Prostate gland (tissue), 2 donors: ENCODE data around the gene TBCE. TPM values are rescaled to one million over a fixed set of nuclear protein-coding genes. Genes with fewer than 3 reads are reported as not detected.
A peak's percentile ranks its signal among the peaks of the same experiment; 100 is the strongest.
"Not testable (repeated sequence)": the region's sequence is repeated elsewhere in the genome, so short reads cannot be mapped to it uniquely, and the experiment has no call there.

ENCODE experiments used
- DNase-seq: peaks from one replicate; pipeline ENCODE4 v3.0.0-alpha.2; 2019; ENCODE audit warnings: low spot score
- H3K27ac ChIP-seq, 2 donors: fragments of 200-600 bp; sonication (generic); 2 replicates each; pipeline ENCODE4 v1.5.1; 2017 to 2019
- H3K27me3 ChIP-seq: fragments of 200-600 bp; sonication (generic); replicated peaks from 2 replicates; pipeline ENCODE4 v1.5.1; 2019; ENCODE audit not compliant: insufficient read depth
- H3K36me3 ChIP-seq, 2 donors: fragments of 200-600 bp; sonication (generic); 1 replicate in 1 of 2; 2 replicates in 1 of 2; pipeline versions ENCODE4 v1.5.1 to v1.8.1; 2017 to 2019
- H3K4me1 ChIP-seq: fragments of 200-600 bp; sonication (generic); replicated peaks from 2 replicates; pipeline ENCODE4 v1.5.1; 2019
- H3K4me3 ChIP-seq, 2 donors: fragments of 200-600 bp; sonication (generic); 2 replicates each; pipeline ENCODE4 v1.5.1; 2017 to 2019
- H3K9me3 ChIP-seq: fragments of 200-600 bp; sonication (generic); 2 replicates; pipeline ENCODE4 v1.5.1; 2017
- POLR2A ChIP-seq: fragments of 450-650 bp; IDR thresholded peaks from one replicate; pipeline ENCODE4 v1.6.1; 2016; ENCODE audit warnings: antibody characterized with exemption, mild to moderate bottlenecking
- POLR2AphosphoS5 ChIP-seq: sonication (generic); formaldehyde crosslinking; IDR thresholded peaks from one replicate; pipeline ENCODE4 v1.6.1; 2017; ENCODE audit warnings: antibody characterized with exemption
- WGBS: methylation state at CpG from one replicate; pipeline ENCODE4 v1.1.5; 2018; 5-methylcytosine and 5-hydroxymethylcytosine counted together
- intact Hi-C: fragments of 100-400 bp; cut with DNase I; formaldehyde crosslinking; loops from one replicate; pipeline ENCODE4 v1.14.2; 2022
- total RNA-seq, 2 donors: library from RNA; depleted of rRNA; stranded (reverse); fragments of >200 nt; gene quantifications; one replicate each; pipeline ENCODE4 v1.1.0, GENCODE V29; 2016
- TF ChIP-seq, protein P1 (sequence below), 4 experiments: fragments of 200-600 bp in 2 of 4; fragments of 450-650 bp in 2 of 4; sonication (generic) in 2 of 4; IDR thresholded peaks; 1 replicate in 3 of 4; 2 replicates in 1 of 4; pipeline ENCODE4 v1.5.1; 2016 to 2019; ENCODE audit warnings: antibody characterized with exemption in 4 of 4, mild to moderate bottlenecking in 2 of 4, moderate library complexity in 2 of 4

The TBCE gene
- total RNA-seq, 2 donors from 2014 or later: 24.2 to 25.0 TPM

DNA sequence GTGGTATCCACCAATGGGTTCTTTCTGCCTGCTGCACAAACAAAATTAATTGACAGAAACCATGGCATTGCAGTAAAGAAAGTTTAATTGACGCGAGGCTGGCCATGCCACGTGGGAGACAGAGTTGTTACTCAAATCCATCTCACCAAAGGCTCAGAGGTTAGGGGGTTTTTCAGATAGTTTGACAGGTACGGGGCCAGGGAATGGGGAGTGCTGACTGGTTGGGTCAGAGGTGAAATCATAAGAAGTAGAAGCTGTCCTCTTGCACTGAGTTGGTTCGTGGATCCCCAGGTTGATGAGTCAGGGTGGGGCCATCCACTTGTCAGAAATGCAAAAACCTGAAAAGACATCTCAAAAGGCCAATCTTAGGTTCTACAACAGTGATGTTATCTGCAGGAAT, 941 bp upstream of the TBCE start:
- no peak for DNase-seq
- H3K4me1 ChIP-seq: no peaks in the 10 kb centered on the region
- no peak overlapping the region for H3K4me3 ChIP-seq
- no peak for TF ChIP-seq POLR2A
- TF ChIP-seq POLR2AphosphoS5: no peak
- TF ChIP-seq, protein P1, sequence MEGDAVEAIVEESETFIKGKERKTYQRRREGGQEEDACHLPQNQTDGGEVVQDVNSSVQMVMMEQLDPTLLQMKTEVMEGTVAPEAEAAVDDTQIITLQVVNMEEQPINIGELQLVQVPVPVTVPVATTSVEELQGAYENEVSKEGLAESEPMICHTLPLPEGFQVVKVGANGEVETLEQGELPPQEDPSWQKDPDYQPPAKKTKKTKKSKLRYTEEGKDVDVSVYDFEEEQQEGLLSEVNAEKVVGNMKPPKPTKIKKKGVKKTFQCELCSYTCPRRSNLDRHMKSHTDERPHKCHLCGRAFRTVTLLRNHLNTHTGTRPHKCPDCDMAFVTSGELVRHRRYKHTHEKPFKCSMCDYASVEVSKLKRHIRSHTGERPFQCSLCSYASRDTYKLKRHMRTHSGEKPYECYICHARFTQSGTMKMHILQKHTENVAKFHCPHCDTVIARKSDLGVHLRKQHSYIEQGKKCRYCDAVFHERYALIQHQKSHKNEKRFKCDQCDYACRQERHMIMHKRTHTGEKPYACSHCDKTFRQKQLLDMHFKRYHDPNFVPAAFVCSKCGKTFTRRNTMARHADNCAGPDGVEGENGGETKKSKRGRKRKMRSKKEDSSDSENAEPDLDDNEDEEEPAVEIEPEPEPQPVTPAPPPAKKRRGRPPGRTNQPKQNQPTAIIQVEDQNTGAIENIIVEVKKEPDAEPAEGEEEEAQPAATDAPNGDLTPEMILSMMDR (IDR thresholded peaks at IDR 0.05): no peak
- 84% methylated on average over 5 of the region's 5 CpGs for WGBS
- H3K36me3 ChIP-seq: no peaks in the 10 kb centered on the region
- H3K9me3 ChIP-seq: no peaks in the 10 kb centered on the region
- no peak overlapping the region for H3K27ac ChIP-seq
- no peaks in the 10 kb centered on the region for H3K27me3 ChIP-seq
- intact Hi-C loops: no loop called here

- intact Hi-C loops: no loop called here
- Histone ChIP-seq H3K4me3 (peak overlapping the region in 1 of 2 donors; percentile 40), H3K9me3 (no peaks in the 10 kb centered on the region), H3K4me1 (no peaks in the 10 kb centered on the region), H3K36me3 (no peaks in the 10 kb centered on the region), H3K27me3 (no peaks in the 10 kb centered on the region), H3K27ac (no peak overlapping the region)
- 85% methylated on average over 5 of the region's 5 CpGs for WGBS
- no peak for DNase-seq
- TF ChIP-seq POLR2AphosphoS5: no peak
- TF ChIP-seq, protein P1 (IDR thresholded peaks at IDR 0.05): no peak
- TF ChIP-seq POLR2A: no peak
Observed at GRCh38 chr1:235368428-235368827, 1.2 kb downstream of the TBCE start.

DNA sequence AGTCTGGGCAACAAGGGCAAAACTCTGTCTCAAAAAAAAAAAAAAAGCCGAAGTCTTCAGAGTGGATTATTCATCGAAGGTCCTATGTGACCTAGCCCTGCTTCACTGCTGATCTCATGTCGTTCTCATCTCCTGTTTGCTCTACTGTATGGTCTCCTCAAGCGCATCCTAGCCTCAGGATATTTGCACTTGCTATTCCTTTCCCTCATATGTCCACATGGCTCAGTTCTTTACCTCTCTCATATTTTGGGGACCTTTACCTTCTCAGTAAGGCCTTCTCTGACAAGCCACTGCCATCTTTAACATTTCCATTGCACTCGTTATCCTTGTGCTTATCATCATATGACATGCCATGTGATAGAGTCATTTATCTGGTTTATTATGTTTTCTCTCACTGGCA, 2.6 kb downstream of the TBCE start:
- Histone ChIP-seq H3K27ac (no peak overlapping the region), H3K27me3 (no peaks in the 10 kb centered on the region), H3K4me1 (no peaks in the 10 kb centered on the region), H3K9me3 (no peaks in the 10 kb centered on the region), H3K4me3 (no peak overlapping the region), H3K36me3 (no peaks in the 10 kb centered on the region)
- no peak for DNase-seq
- 84% methylated on average over 5 of the region's 5 CpGs for WGBS
- TF ChIP-seq, protein P1 (IDR thresholded peaks at IDR 0.05): no peak
- intact Hi-C loops: no loop called here

DNA sequence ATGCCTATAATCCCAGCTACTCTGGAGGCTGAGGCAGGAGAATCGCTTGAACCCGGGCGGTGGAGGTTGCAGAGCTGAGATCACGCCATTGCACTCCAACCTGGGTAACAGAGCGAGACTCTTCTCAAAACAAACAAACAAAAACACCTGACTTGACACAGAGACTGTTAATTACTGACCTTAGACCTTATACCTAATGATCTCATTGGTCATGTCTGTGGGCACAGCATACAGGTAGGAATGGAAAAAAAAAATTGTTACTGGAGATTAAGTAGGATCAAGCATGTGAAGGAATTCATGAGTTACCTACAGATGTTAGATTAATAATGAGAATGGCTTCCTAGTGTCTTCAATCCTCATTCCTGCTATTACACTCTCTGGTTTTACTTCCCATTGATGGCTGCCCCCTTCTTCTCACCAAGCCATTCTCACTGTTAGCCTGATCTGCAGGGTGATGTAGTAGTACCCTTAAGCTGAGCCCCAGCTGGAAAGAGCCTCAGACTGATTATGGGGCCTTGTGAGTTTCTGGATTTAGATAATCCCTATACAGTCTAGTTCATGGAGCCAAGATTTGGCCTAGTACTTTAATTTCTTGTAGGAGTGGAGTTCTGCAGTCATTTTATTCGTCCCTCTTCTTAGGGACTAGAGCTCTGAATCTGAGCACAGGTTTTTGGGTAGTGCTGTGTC, 8.8 kb downstream of the TBCE start:
- Histone ChIP-seq H3K4me1 (no peaks in the 10 kb centered on the region), H3K27me3 (no peaks in the 10 kb centered on the region), H3K9me3 (no peaks in the 10 kb centered on the region), H3K36me3 (no peaks in the 10 kb centered on the region), H3K27ac (no peak overlapping the region), H3K4me3 (no peak overlapping the region)
- intact Hi-C loops: no loop called here
- no peak for TF ChIP-seq POLR2A
- 94% methylated on average over 6 of the region's 6 CpGs for WGBS
- DNase-seq: no peak

- 90% methylated on average over 11 of the region's 11 CpGs for WGBS
- DNase-seq, H3K27me3 ChIP-seq, H3K4me3 ChIP-seq, intact Hi-C loops, H3K9me3 ChIP-seq, H3K36me3 ChIP-seq, H3K4me1 ChIP-seq, H3K27ac ChIP-seq: not testable (repeated sequence)
Observed at GRCh38 chr1:235378134-235378735, 11.0 kb downstream of the TBCE start.

- WGBS: 100% methylated on average over 2 of the region's 3 CpGs
- H3K36me3 ChIP-seq, H3K4me3 ChIP-seq, H3K4me1 ChIP-seq, H3K27me3 ChIP-seq, intact Hi-C loops, H3K9me3 ChIP-seq, DNase-seq, H3K27ac ChIP-seq: not testable (repeated sequence)
Observed at GRCh38 chr1:235381955-235382739, 14.9 kb downstream of the TBCE start.

DNA sequence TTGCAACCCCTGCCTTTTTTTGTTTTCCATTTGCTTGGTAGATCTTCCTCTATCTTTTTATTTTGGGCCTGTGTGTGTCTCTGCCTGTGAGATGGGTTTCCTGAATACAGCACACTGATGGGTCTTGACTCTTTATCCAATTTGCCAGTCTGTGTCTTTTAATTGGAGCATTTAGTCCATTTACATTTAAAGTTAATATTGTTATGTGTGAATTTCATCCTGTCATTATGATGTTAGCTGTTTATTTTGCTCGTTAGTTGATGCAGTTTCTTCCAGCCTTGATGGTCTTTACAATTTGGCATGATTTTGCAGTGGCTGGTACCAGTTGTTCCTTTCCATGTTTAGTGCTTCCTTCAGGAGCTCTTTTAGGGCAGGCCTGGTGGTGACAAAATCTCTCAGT, 18.4 kb downstream of the TBCE start:
- not testable (repeated sequence) for H3K4me3 ChIP-seq

More for the DNA sequence above, 18.4 kb downstream of the TBCE start:
- H3K27me3 ChIP-seq, intact Hi-C loops, H3K4me1 ChIP-seq, DNase-seq, H3K27ac ChIP-seq, H3K9me3 ChIP-seq, H3K36me3 ChIP-seq: not testable (repeated sequence)
- 100% methylated on average over 1 of the region's 1 CpG for WGBS
